HCT116 (cell line): ENCODE measurements around the gene AGBL1. TPM values are rescaled to one million over a fixed set of nuclear protein-coding genes. Genes with fewer than 3 reads are reported as not detected.

Experiments
- ATAC-seq: fragments of 200-7000 bp; cut with Tn5 transposase; 2 replicates; pipeline ENCODE4 v1.9.1; 2020; ENCODE audit warnings: mild to moderate bottlenecking, moderate library complexity
- BruUV-seq: library from RNA; stranded (reverse); fragments of 400-500 nt; replicated peaks from 2 replicates; lab custom pipeline; 2021; lab: Mats Ljungman, UMichigan
- CTCF ChIA-PET: fragments of 300-600 bp; sonication (Branson Sonifier 250); formaldehyde crosslinking; loops from one replicate; lab custom pipeline; 2021; ENCODE audit warnings: antibody characterized with exemption; lab: Charles Lee
- POLR2A ChIA-PET: fragments of 300-600, 350-600 bp; sonication (Branson Sonifier 250); formaldehyde crosslinking; loops from one replicate; lab custom pipeline; 2021; ENCODE audit warnings: antibody characterized with exemption; lab: Charles Lee
- RAD21 ChIA-PET, 2 experiments: fragments of 300-600 bp; sonication (Branson Sonifier 250); formaldehyde crosslinking; loops; one replicate each; lab custom pipeline; 2023; ENCODE audit warnings: low total read pairs in 2 of 2; ENCODE audit not compliant: uncharacterized antibody in 2 of 2, unreplicated experiment in 2 of 2, low non-redundant PET in 1 of 2; lab: Charles Lee
- DNase-seq: peaks from one replicate; pipeline ENCODE4 v3.0.0-alpha.2; 2010; ENCODE audit warnings: low read depth, low spot score
- H2AFZ ChIP-seq: fragments of 200-600 bp; shearing (Covaris generic), sonication (generic); 2 replicates; pipeline ENCODE4 v1.6.1; 2017; ENCODE audit warnings: low read depth, mixed run types, mixed read lengths, antibody characterized with exemption, low read length; ENCODE audit not compliant: poor library complexity, severe bottlenecking
- H3K27ac ChIP-seq: 2 replicates; pipeline ENCODE4 v1.5.1; 2012; ENCODE audit warnings: low read depth, low read length
- H3K27me3 ChIP-seq: fragments of 200-600 bp; sonication (generic); 2 replicates; pipeline ENCODE4 v1.6.1; 2016; ENCODE audit warnings: mixed run types, low read length, mixed read lengths; ENCODE audit not compliant: insufficient read depth
- H3K36me3 ChIP-seq, 2 experiments: fragments of 200-500 bp in 1 of 2; fragments of 200-600 bp in 1 of 2; sonication (Bioruptor generic) in 1 of 2; sonication (generic) in 1 of 2; 2 replicates each; pipeline versions ENCODE4 v1.5.1 to v1.6.1; 2014 to 2016; ENCODE audit warnings: low read length in 2 of 2, inconsistent platforms in 1 of 2, mixed read lengths in 1 of 2, mixed run types in 1 of 2; ENCODE audit not compliant: insufficient read depth in 2 of 2, control insufficient read depth in 1 of 2
- H3K4me1 ChIP-seq, 2 experiments: fragments of 200-600 bp in 1 of 2; sonication (generic) in 1 of 2; 2 replicates each; pipeline versions ENCODE4 v1.5.1 to v1.6.1; 2012 to 2017; ENCODE audit warnings: low read length in 2 of 2, inconsistent platforms in 1 of 2, mild to moderate bottlenecking in 1 of 2, mixed read lengths in 1 of 2, mixed run types in 1 of 2, moderate library complexity in 1 of 2; ENCODE audit not compliant: insufficient read depth in 2 of 2, control insufficient read depth in 1 of 2
- H3K4me2 ChIP-seq: fragments of 200-600 bp; sonication (generic); 2 replicates; pipeline ENCODE4 v1.6.1; 2017; ENCODE audit warnings: mixed run types, low read length, mixed read lengths
- H3K4me3 ChIP-seq, 2 experiments: fragments of 200-600 bp in 1 of 2; sonication (generic) in 1 of 2; replicated peaks in 1 of 2; 2 replicates each; pipeline ENCODE4 v1.5.1; 2011 to 2016; ENCODE audit warnings: low read length in 2 of 2, control low read depth in 1 of 2, low read depth in 1 of 2, mild to moderate bottlenecking in 1 of 2, mixed read lengths in 1 of 2, mixed run types in 1 of 2
- H3K79me2 ChIP-seq: fragments of 200-600 bp; sonication (generic); 2 replicates; pipeline ENCODE4 v1.6.1; 2017; ENCODE audit warnings: mild to moderate bottlenecking, mixed run types, low read length, moderate library complexity, mixed read lengths; ENCODE audit not compliant: insufficient read depth
- H3K9ac ChIP-seq: fragments of 200-600 bp; sonication (generic); 2 replicates; pipeline ENCODE4 v1.6.1; 2016; ENCODE audit warnings: low read length, mixed read lengths
- H3K9me2 ChIP-seq: fragments of 200-600 bp; sonication (generic), shearing (Covaris generic); 2 replicates; pipeline ENCODE4 v1.6.1; 2017; ENCODE audit warnings: mixed run types, mild to moderate bottlenecking, moderate library complexity; ENCODE audit not compliant: insufficient read depth
- H3K9me3 ChIP-seq, 2 experiments: fragments of 200-500 bp in 1 of 2; fragments of 200-600 bp in 1 of 2; sonication (Bioruptor generic) in 1 of 2; sonication (generic) in 1 of 2; 2 replicates each; pipeline ENCODE4 v1.6.1; 2014 to 2017; ENCODE audit warnings: low read length in 2 of 2, mixed read lengths in 2 of 2, inconsistent platforms in 1 of 2, low read depth in 1 of 2, mild to moderate bottlenecking in 1 of 2, mixed run types in 1 of 2, moderate library complexity in 1 of 2; ENCODE audit not compliant: control insufficient read depth in 1 of 2, insufficient read depth in 1 of 2
- H4K20me1 ChIP-seq: fragments of 200-600 bp; sonication (generic), shearing (Covaris generic); 2 replicates; pipeline ENCODE4 v1.6.1; 2017; ENCODE audit warnings: mixed run types, mild to moderate bottlenecking, moderate library complexity; ENCODE audit not compliant: insufficient read depth
- CBX3 ChIP-seq: IDR thresholded peaks from 2 replicates; pipeline ENCODE4 v1.6.1; 2012; ENCODE audit warnings: low read depth
- CEBPB ChIP-seq: IDR thresholded peaks from 2 replicates; pipeline ENCODE4 v1.6.1; 2012; ENCODE audit warnings: low read depth
- ELF1 ChIP-seq: IDR thresholded peaks from 2 replicates; pipeline ENCODE4 v1.6.1; 2012; ENCODE audit warnings: low read depth, borderline replicate concordance
- EZH2 ChIP-seq: fragments of 200-600 bp; sonication (generic); IDR thresholded peaks from 2 replicates; pipeline ENCODE4 v1.6.1; 2017; ENCODE audit warnings: antibody characterized with exemption, mixed run types
- EZH2phosphoT487 ChIP-seq: fragments of 200-600 bp; IDR thresholded peaks from 2 replicates; pipeline ENCODE4 v1.6.1; 2018; ENCODE audit warnings: antibody characterized with exemption, borderline replicate concordance
- JUND ChIP-seq: IDR thresholded peaks from 2 replicates; pipeline ENCODE4 v1.6.1; 2012
- POLR2A ChIP-seq: IDR thresholded peaks from 2 replicates; pipeline ENCODE4 v1.7.0; 2011; ENCODE audit warnings: borderline replicate concordance; ENCODE audit not compliant: insufficient read depth, insufficient read length; ENCODE audit errors: extremely low read depth
- RAD21 ChIP-seq: IDR thresholded peaks from 2 replicates; pipeline ENCODE4 v1.6.1; 2012; ENCODE audit warnings: low read depth, mild to moderate bottlenecking
- SIN3A ChIP-seq: IDR thresholded peaks from 2 replicates; pipeline ENCODE4 v1.6.1; 2012; ENCODE audit warnings: low read depth
- TCF7L2 ChIP-seq: IDR thresholded peaks from 2 replicates; pipeline ENCODE4 v1.7.0; 2011; ENCODE audit warnings: borderline replicate concordance, inconsistent platforms; ENCODE audit not compliant: insufficient read depth, insufficient read length; ENCODE audit errors: extremely low read depth
- YY1 ChIP-seq: IDR thresholded peaks from 2 replicates; pipeline ENCODE4 v1.6.1; 2011; ENCODE audit warnings: low read length, low read depth, moderate library complexity, mild to moderate bottlenecking; ENCODE audit not compliant: insufficient replicate concordance; ENCODE audit errors: extremely low read depth
- ZFX ChIP-seq: fragments of 450-650 bp; IDR thresholded peaks from 2 replicates; pipeline ENCODE4 v1.6.1; 2017
- ZNF274 ChIP-seq: fragments of 200-500 bp; sonication (Bioruptor generic); IDR thresholded peaks from 2 replicates; pipeline ENCODE4 v1.6.1; 2014; ENCODE audit warnings: mild to moderate bottlenecking, low read depth, low read length, inconsistent platforms
- intact Hi-C: fragments of 100-400 bp; cut with micrococcal nuclease; formaldehyde crosslinking; loops from 2 replicates; pipeline ENCODE4 v1.10.0; 2022
- total RNA-seq: library from RNA; stranded (reverse); gene quantifications from one replicate; pipeline ENCODE4 v1.2.1, GENCODE V29; 2021; ENCODE audit not compliant: unreplicated experiment
- TF ChIP-seq, protein P1 (sequence below), 3 experiments: fragments of 200-600 bp in 1 of 3; sonication (generic) in 1 of 3; IDR thresholded peaks in 2 of 3; conservative IDR thresholded peaks in 1 of 3; 2 replicates each; pipeline ENCODE4 v1.5.1; 2012 to 2017; ENCODE audit warnings: low read depth in 2 of 3, low read length in 2 of 3, antibody characterized with exemption in 1 of 3, borderline replicate concordance in 1 of 3, control low read depth in 1 of 3, mild to moderate bottlenecking in 1 of 3, mixed read lengths in 1 of 3, mixed run types in 1 of 3, moderate library complexity in 1 of 3; ENCODE audit not compliant: insufficient read depth in 1 of 3
- TF ChIP-seq, protein P2 (sequence below): IDR thresholded peaks from 2 replicates; pipeline ENCODE4 v1.6.1; 2012
- TF ChIP-seq, protein P3 (sequence below): IDR thresholded peaks from 2 replicates; pipeline ENCODE4 v1.6.1; 2011; ENCODE audit warnings: mild to moderate bottlenecking, low read length, moderate library complexity; ENCODE audit not compliant: insufficient replicate concordance; ENCODE audit errors: extremely low read depth

The AGBL1 gene
- total RNA-seq, 1 experiment from 2014 or later, result not detected

DNA sequence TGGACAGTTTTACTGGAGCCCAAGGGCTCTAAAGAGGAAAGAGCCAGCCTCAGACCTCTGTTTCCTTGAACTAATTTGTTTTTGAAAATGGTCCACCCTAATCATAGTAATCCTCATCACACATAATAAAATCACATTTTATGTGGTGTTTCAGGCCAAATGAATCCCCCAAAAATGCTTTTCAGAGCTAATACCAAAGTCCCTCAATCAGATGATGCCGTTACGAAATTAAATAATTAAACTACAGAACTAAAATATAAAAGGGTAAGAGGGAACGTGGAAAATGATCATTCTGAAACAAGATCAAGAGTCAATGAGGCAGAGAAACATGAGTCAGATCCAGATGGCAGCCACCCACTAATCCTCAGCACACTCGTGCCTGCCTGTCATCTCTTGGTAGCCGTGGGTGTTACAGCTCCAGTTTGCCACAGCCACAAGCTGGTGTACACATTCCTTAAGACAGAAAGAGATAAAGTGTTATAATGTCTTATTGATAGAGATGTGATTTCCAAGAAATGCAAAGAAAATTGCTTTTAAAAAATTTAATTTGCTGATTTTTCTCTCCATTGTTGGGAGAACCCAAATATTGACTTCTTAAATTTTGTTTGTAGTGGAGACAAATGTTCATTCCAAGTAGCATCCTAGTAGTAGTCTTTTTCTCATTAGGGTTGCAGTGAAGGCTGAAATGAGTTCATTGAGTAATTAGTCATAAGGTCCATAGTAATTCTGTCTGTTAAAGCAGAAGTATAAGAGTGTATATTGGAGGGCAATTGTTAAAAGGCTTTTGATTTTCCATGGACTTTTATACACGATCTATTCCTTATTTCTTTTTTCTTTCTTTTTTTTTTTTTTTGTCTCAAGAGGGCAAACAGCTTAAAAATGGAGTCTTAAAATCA lies 104.2 kb downstream of the AGBL1 start:
- BruUV-seq, result no TSS peak
- CTCF ChIA-PET, result no interaction called here
- DNase-seq, result no peak

More for the DNA sequence above, 104.2 kb downstream of the AGBL1 start:
- H3K79me2 ChIP-seq, result no peaks in the 10 kb centered on the region
- H2AFZ ChIP-seq, result no peak overlapping the region
- no peaks in the 10 kb centered on the region for H3K27me3 ChIP-seq
- ChIA-PET RAD21 (no interaction called here), POLR2A (no interaction called here)
- H3K4me3 ChIP-seq, result no peak overlapping the region
- H4K20me1 ChIP-seq, result no peaks in the 10 kb centered on the region
- no peaks in the 10 kb centered on the region; a peak in 1 of 4 replicates for H3K9me3 ChIP-seq
- H3K27ac ChIP-seq, result no peak overlapping the region
- no peak for ATAC-seq
- intact Hi-C loops, result no loop called here
- H3K4me2 ChIP-seq, result no peak overlapping the region
- H3K36me3 ChIP-seq, result no peaks in the 10 kb centered on the region
- H3K4me1 ChIP-seq, result no peaks in the 10 kb centered on the region
- no peaks in the 10 kb centered on the region for H3K9me2 ChIP-seq
- H3K9ac ChIP-seq, result no peak overlapping the region
- TF ChIP-seq RAD21 (no peak), EZH2 (no peak), EZH2phosphoT487 (no peak), POLR2A (no peak), SIN3A (no peak), CEBPB (no peak), ZFX (no peak), JUND (no peak), ZNF274 (no peak), CBX3 (no peak), YY1 (no peak), ELF1 (no peak), TCF7L2 (no peak)
- TF ChIP-seq, protein P1, sequence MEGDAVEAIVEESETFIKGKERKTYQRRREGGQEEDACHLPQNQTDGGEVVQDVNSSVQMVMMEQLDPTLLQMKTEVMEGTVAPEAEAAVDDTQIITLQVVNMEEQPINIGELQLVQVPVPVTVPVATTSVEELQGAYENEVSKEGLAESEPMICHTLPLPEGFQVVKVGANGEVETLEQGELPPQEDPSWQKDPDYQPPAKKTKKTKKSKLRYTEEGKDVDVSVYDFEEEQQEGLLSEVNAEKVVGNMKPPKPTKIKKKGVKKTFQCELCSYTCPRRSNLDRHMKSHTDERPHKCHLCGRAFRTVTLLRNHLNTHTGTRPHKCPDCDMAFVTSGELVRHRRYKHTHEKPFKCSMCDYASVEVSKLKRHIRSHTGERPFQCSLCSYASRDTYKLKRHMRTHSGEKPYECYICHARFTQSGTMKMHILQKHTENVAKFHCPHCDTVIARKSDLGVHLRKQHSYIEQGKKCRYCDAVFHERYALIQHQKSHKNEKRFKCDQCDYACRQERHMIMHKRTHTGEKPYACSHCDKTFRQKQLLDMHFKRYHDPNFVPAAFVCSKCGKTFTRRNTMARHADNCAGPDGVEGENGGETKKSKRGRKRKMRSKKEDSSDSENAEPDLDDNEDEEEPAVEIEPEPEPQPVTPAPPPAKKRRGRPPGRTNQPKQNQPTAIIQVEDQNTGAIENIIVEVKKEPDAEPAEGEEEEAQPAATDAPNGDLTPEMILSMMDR (IDR thresholded peaks at IDR 0.05 in 2 of 3, conservative IDR thresholded peaks at IDR 0.05 in 1 of 3; ENCODE audit: borderline replicate concordance in 1 of 3, insufficient read depth in 1 of 3, low read depth in 2 of 3, low read length in 2 of 3), result no peak
- TF ChIP-seq, protein P2, sequence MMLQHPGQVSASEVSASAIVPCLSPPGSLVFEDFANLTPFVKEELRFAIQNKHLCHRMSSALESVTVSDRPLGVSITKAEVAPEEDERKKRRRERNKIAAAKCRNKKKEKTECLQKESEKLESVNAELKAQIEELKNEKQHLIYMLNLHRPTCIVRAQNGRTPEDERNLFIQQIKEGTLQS, result no peak
- TF ChIP-seq, protein P3, sequence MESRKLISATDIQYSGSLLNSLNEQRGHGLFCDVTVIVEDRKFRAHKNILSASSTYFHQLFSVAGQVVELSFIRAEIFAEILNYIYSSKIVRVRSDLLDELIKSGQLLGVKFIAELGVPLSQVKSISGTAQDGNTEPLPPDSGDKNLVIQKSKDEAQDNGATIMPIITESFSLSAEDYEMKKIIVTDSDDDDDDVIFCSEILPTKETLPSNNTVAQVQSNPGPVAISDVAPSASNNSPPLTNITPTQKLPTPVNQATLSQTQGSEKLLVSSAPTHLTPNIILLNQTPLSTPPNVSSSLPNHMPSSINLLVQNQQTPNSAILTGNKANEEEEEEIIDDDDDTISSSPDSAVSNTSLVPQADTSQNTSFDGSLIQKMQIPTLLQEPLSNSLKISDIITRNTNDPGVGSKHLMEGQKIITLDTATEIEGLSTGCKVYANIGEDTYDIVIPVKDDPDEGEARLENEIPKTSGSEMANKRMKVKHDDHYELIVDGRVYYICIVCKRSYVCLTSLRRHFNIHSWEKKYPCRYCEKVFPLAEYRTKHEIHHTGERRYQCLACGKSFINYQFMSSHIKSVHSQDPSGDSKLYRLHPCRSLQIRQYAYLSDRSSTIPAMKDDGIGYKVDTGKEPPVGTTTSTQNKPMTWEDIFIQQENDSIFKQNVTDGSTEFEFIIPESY, result no peak
